NT2/D1 (cell line): ENCODE data around the gene GBA3.

Experiments
- SUZ12 ChIP-seq: IDR thresholded peaks from 2 replicates; pipeline ENCODE4 v1.6.1; 2011; ENCODE audit not compliant: insufficient read length, insufficient read depth; ENCODE audit errors: extremely low read depth
- YY1 ChIP-seq: IDR thresholded peaks from 2 replicates; pipeline ENCODE4 v1.6.1; 2011; ENCODE audit not compliant: insufficient read length, insufficient read depth
- ZNF274 ChIP-seq: IDR thresholded peaks from 2 replicates; pipeline ENCODE4 v1.6.1; 2011; ENCODE audit warnings: mild to moderate bottlenecking, low read depth, low read length

GRCh38 chr4:22676063-22676462, 16.7 kb upstream of the GBA3 start:
- TF ChIP-seq YY1 (no peak), ZNF274 (no peak), SUZ12 (no peak)
